Keratinocyte (primary cell): ENCODE results near the gene HTD2. TPM values are rescaled to one million over a fixed set of nuclear protein-coding genes. Genes with fewer than 3 reads are reported as not detected.

Experiments
- DNase-seq: peaks from one replicate; pipeline ENCODE4 v3.0.0-alpha.2; 2011; ENCODE audit warnings: low read depth, missing footprints, low spot score
- FAIRE-seq: peaks from 2 replicates; lab custom pipeline; 2011; peaks lifted over from hg19 to GRCh38; lab: Jason Lieb, UNC
- H2AFZ ChIP-seq: 2 replicates; pipeline ENCODE4 v1.6.0; 2012; ENCODE audit warnings: low read length, control low read depth, inconsistent platforms; ENCODE audit not compliant: control insufficient read depth
- H3K27ac ChIP-seq: 2 replicates; pipeline ENCODE4 v1.5.1; 2011; ENCODE audit warnings: low read length; ENCODE audit not compliant: control insufficient read depth, insufficient read depth
- H3K27me3 ChIP-seq: 3 replicates; pipeline ENCODE4 v1.6.0; 2011; ENCODE audit warnings: low read length; ENCODE audit not compliant: control insufficient read depth, insufficient read depth; ENCODE audit errors: extremely low read depth
- H3K36me3 ChIP-seq, 2 experiments: 2 replicates in 1 of 2; 3 replicates in 1 of 2; pipeline ENCODE4 v1.5.1; 2011; ENCODE audit warnings: low read length in 2 of 2, mild to moderate bottlenecking in 1 of 2; ENCODE audit not compliant: control insufficient read depth in 2 of 2, insufficient read depth in 2 of 2; ENCODE audit errors: extremely low read depth in 1 of 2
- H3K4me1 ChIP-seq: 3 replicates; pipeline ENCODE4 v1.5.1; 2011; ENCODE audit warnings: low read length; ENCODE audit not compliant: control insufficient read depth, insufficient read depth; ENCODE audit errors: extremely low read depth
- H3K4me2 ChIP-seq: 3 replicates; pipeline ENCODE4 v1.6.0; 2011; ENCODE audit warnings: low read depth, low read length; ENCODE audit not compliant: control insufficient read depth, insufficient read depth; ENCODE audit errors: extremely low read depth
- H3K4me3 ChIP-seq, 3 experiments: fragments of 200-600 bp in 1 of 3; sonication (generic) in 1 of 3; 2 replicates in 2 of 3; 3 replicates in 1 of 3; pipeline ENCODE4 v1.5.1; 2011 to 2016; ENCODE audit warnings: low read length in 3 of 3, mild to moderate bottlenecking in 3 of 3, control low read depth in 2 of 3, inconsistent platforms in 1 of 3, low read depth in 1 of 3, mixed read lengths in 1 of 3, mixed run types in 1 of 3, moderate library complexity in 1 of 3; ENCODE audit not compliant: control insufficient read depth in 2 of 3, insufficient read depth in 2 of 3; ENCODE audit errors: extremely low read depth in 1 of 3
- H3K79me2 ChIP-seq: 2 replicates; pipeline ENCODE4 v1.6.0; 2012; ENCODE audit warnings: low read length; ENCODE audit not compliant: control insufficient read depth, insufficient read depth
- H3K9ac ChIP-seq: 3 replicates; pipeline ENCODE4 v1.6.0; 2011; ENCODE audit warnings: low read length; ENCODE audit not compliant: control insufficient read depth, insufficient read depth; ENCODE audit errors: extremely low read depth
- H3K9me1 ChIP-seq: 3 replicates; pipeline ENCODE4 v1.6.0; 2011; ENCODE audit warnings: low read length; ENCODE audit not compliant: control insufficient read depth, insufficient read depth; ENCODE audit errors: extremely low read depth
- H3K9me3 ChIP-seq: 2 replicates; pipeline ENCODE4 v1.5.1; 2012; ENCODE audit warnings: low read depth, low read length; ENCODE audit not compliant: control insufficient read depth
- H4K20me1 ChIP-seq: 3 replicates; pipeline ENCODE4 v1.6.0; 2011; ENCODE audit warnings: low read length; ENCODE audit not compliant: control insufficient read depth, insufficient read depth; ENCODE audit errors: extremely low read depth
- CTCF ChIP-seq, 3 experiments: IDR thresholded peaks in 1 of 3; conservative IDR thresholded peaks in 1 of 3; optimal IDR thresholded peaks in 1 of 3; 2 replicates in 2 of 3; 3 replicates in 1 of 3; pipeline versions ENCODE3 to v1.5.1; 2011; ENCODE audit warnings: low read length in 3 of 3, mild to moderate bottlenecking in 3 of 3, moderate library complexity in 2 of 3, control low read depth in 1 of 3, inconsistent platforms in 1 of 3; ENCODE audit not compliant: insufficient read depth in 2 of 3; ENCODE audit errors: extremely low read depth in 1 of 3
- EZH2 ChIP-seq: IDR thresholded peaks from one replicate; pipeline ENCODE4 v1.6.1; 2012; ENCODE audit warnings: inconsistent platforms, mild to moderate bottlenecking, low read length, moderate library complexity
- dilution Hi-C: fragments of 300-500 bp; cut with MboI; formaldehyde crosslinking; loops from one replicate; pipeline ENCODE4 v1.7.0; 2020; ENCODE audit warnings: low sequenced_read_pairs; ENCODE audit not compliant: extremely low pct_ligation_motif_present
- polyA plus RNA-seq, 5 experiments: library from polyadenylated mRNA; depleted of rRNA in 3 of 5; stranded (reverse) in 3 of 5; stranded (forward) in 1 of 5; unstranded in 1 of 5; fragments of >200 nt; gene quantifications; 1 replicate in 1 of 5; 2 replicates in 3 of 5; 3 replicates in 1 of 5; pipeline versions ENCODE4 v1.2.1 to v1.2.3, GENCODE V29; 2011 to 2012; ENCODE audit warnings: missing spikeins in 2 of 5, low read depth in 1 of 5, low replicate concordance in 1 of 5

The HTD2 gene
- polyA plus RNA-seq, 1 donor (not counting 4 experiments of a cell fraction or from before 2014, with no cell fraction given): 12.5 TPM

DNA sequence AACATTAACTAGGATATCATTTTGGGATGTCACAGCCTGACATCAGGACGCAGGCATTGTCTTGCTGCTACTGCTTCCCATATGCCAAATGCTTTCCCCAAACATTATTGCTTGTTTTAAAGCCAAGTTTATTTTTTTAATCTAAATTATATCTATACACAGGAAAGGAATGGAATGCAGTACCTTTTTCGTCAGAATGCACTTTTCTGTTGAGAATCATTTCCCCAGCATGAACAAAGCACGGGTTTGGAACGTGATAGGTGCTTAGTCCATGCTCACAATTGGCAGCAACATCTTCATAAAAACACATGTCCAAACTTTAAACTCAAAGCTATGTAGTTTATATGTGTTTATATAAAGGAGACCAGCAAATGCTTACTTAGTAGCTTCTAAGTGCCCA is 52.5 kb downstream of the HTD2 start:
- Histone ChIP-seq H2AFZ (no peak overlapping the region), H3K4me1 (peaks cover 8% of the 10 kb centered on the region), H3K9ac (no peak overlapping the region), H4K20me1 (peaks cover 3% of the 10 kb centered on the region), H3K27ac (no peak overlapping the region), H3K9me1 (peaks cover 2% of the 10 kb centered on the region), H3K27me3 (no peaks in the 10 kb centered on the region), H3K4me2 (no peak overlapping the region), H3K4me3 (no peak overlapping the region), H3K36me3 (no peaks in the 10 kb centered on the region), H3K79me2 (no peaks in the 10 kb centered on the region), H3K9me3 (no peaks in the 10 kb centered on the region)
- dilution Hi-C loops: no loop called here
- no peak for TF ChIP-seq EZH2
- no peak for TF ChIP-seq CTCF (optimal IDR thresholded peaks at IDR 0.05 in 1 of 3, IDR thresholded peaks at IDR 0.05 in 1 of 3, conservative IDR thresholded peaks at IDR 0.05 in 1 of 3; ENCODE audit: extremely low read depth in 1 of 3, insufficient read depth in 2 of 3, low read length in 3 of 3)
- DNase-seq (no peak), FAIRE-seq (no peak)

- TF ChIP-seq CTCF (optimal IDR thresholded peaks at IDR 0.05 in 1 of 3, IDR thresholded peaks at IDR 0.05 in 1 of 3, conservative IDR thresholded peaks at IDR 0.05 in 1 of 3; ENCODE audit: extremely low read depth in 1 of 3, insufficient read depth in 2 of 3, low read length in 3 of 3) (no peak), EZH2 (no peak)
- peaks cover 8% of the 10 kb centered on the region for H3K4me1 ChIP-seq
- no peaks in the 10 kb centered on the region for H3K27me3 ChIP-seq
- peaks cover 3% of the 10 kb centered on the region for H4K20me1 ChIP-seq
- no peaks in the 10 kb centered on the region for H3K79me2 ChIP-seq
- dilution Hi-C loops: no loop called here
- no peak overlapping the region for H3K27ac ChIP-seq
- H3K9ac ChIP-seq: no peak overlapping the region
- H3K9me1 ChIP-seq: peaks cover 2% of the 10 kb centered on the region
- no peaks in the 10 kb centered on the region for H3K9me3 ChIP-seq
- H3K4me2 ChIP-seq: no peak overlapping the region
- no peak for DNase-seq
- FAIRE-seq: no peak
- H3K4me3 ChIP-seq: no peak overlapping the region
- no peaks in the 10 kb centered on the region for H3K36me3 ChIP-seq
- no peak overlapping the region for H2AFZ ChIP-seq
These were observed 53.3 kb downstream of the HTD2 start for GRCh38 chr3:58359621-58360020.
